Measurements from ENCODE around the gene MAGI2.

The MAGI2 gene

GRCh38 chr7:79291498-79291865, 162.0 kb downstream of the MAGI2 start:
- ATAC-seq (replicated peaks) (no peak), DNase-seq (no peak)
- Mint-ChIP-seq H3K4me3 (no peak overlapping the region), H3K9me3 (no peaks in the 10 kb centered on the region), H3K4me1 (no peaks in the 10 kb centered on the region), H3K36me3 (no peaks in the 10 kb centered on the region), H3K27me3 (peaks cover 4 to 5% of the 10 kb centered on the region in 2 donors), H3K27ac (no peak overlapping the region)

GRCh38 chr7:79290841-79291497, 162.5 kb downstream of the MAGI2 start:
- H3K9me3 Mint-ChIP-seq: no peaks in the 10 kb centered on the region
- ATAC-seq (replicated peaks) (no peak), DNase-seq (no peak)
- H3K27ac Mint-ChIP-seq: no peak overlapping the region
- H3K27me3 Mint-ChIP-seq: peaks cover 4 to 5% of the 10 kb centered on the region in 2 donors
- no peak overlapping the region for H3K4me3 Mint-ChIP-seq
- no peaks in the 10 kb centered on the region for H3K36me3 Mint-ChIP-seq
- H3K4me1 Mint-ChIP-seq: no peaks in the 10 kb centered on the region

- Mint-ChIP-seq H3K27ac (no peak overlapping the region), H3K9me3 (no peaks in the 10 kb centered on the region), H3K27me3 (peaks cover 4 to 5% of the 10 kb centered on the region in 2 donors), H3K36me3 (no peaks in the 10 kb centered on the region), H3K4me3 (no peak overlapping the region), H3K4me1 (no peaks in the 10 kb centered on the region)
- DNase-seq (no peak), ATAC-seq (replicated peaks) (no peak)
These were observed 163.1 kb downstream of the MAGI2 start for GRCh38 chr7:79290398-79290797.

- no peaks in the 10 kb centered on the region for H3K4me1 Mint-ChIP-seq
- H3K27ac Mint-ChIP-seq: no peak overlapping the region
- H3K27me3 Mint-ChIP-seq: peaks cover 4 to 5% of the 10 kb centered on the region in 2 donors
- H3K4me3 Mint-ChIP-seq: no peak overlapping the region
- no peak for ATAC-seq (replicated peaks)
- no peaks in the 10 kb centered on the region for H3K9me3 Mint-ChIP-seq
- DNase-seq: no peak
- H3K36me3 Mint-ChIP-seq: no peaks in the 10 kb centered on the region
These were observed 164.8 kb downstream of the MAGI2 start for GRCh38 chr7:79288655-79289054.

- DNase-seq (no peak), ATAC-seq (replicated peaks) (no peak)
- H3K27ac Mint-ChIP-seq: no peak overlapping the region
- H3K36me3 Mint-ChIP-seq: no peaks in the 10 kb centered on the region
- no peaks in the 10 kb centered on the region for H3K9me3 Mint-ChIP-seq
- no peaks in the 10 kb centered on the region for H3K4me1 Mint-ChIP-seq
- H3K27me3 Mint-ChIP-seq: peaks cover 3 to 4% of the 10 kb centered on the region in 2 donors
- no peak overlapping the region for H3K4me3 Mint-ChIP-seq
These were observed 165.5 kb downstream of the MAGI2 start for GRCh38 chr7:79287981-79288380.

GRCh38 chr7:79286181-79286580, 167.3 kb downstream of the MAGI2 start:
- ATAC-seq (replicated peaks) (no peak), DNase-seq (no peak)
- no peaks in the 10 kb centered on the region for H3K9me3 Mint-ChIP-seq
- no peaks in the 10 kb centered on the region for H3K27me3 Mint-ChIP-seq
- no peak overlapping the region for H3K4me3 Mint-ChIP-seq
- H3K4me1 Mint-ChIP-seq: no peaks in the 10 kb centered on the region
- no peak overlapping the region for H3K27ac Mint-ChIP-seq
- H3K36me3 Mint-ChIP-seq: no peaks in the 10 kb centered on the region

GRCh38 chr7:79285756-79286155, 167.7 kb downstream of the MAGI2 start:
- no peaks in the 10 kb centered on the region for H3K4me1 Mint-ChIP-seq
- DNase-seq (no peak), ATAC-seq (replicated peaks) (no peak)
- H3K36me3 Mint-ChIP-seq: no peaks in the 10 kb centered on the region
- H3K27ac Mint-ChIP-seq: no peak overlapping the region
- H3K4me3 Mint-ChIP-seq: no peak overlapping the region
- H3K9me3 Mint-ChIP-seq: no peaks in the 10 kb centered on the region
- no peaks in the 10 kb centered on the region for H3K27me3 Mint-ChIP-seq

- ATAC-seq (replicated peaks) (no peak), DNase-seq (no peak)
- no peaks in the 10 kb centered on the region for H3K9me3 Mint-ChIP-seq
- H3K4me1 Mint-ChIP-seq: no peaks in the 10 kb centered on the region
- no peak overlapping the region for H3K27ac Mint-ChIP-seq
- H3K27me3 Mint-ChIP-seq: no peaks in the 10 kb centered on the region
- no peaks in the 10 kb centered on the region for H3K36me3 Mint-ChIP-seq
- no peak overlapping the region for H3K4me3 Mint-ChIP-seq
These were observed 169.3 kb downstream of the MAGI2 start for GRCh38 chr7:79284211-79284610.

GRCh38 chr7:79282882-79283602, 170.4 kb downstream of the MAGI2 start:
- H3K36me3 Mint-ChIP-seq: no peaks in the 10 kb centered on the region
- H3K9me3 Mint-ChIP-seq: no peaks in the 10 kb centered on the region
- no peak overlapping the region for H3K27ac Mint-ChIP-seq
- no peaks in the 10 kb centered on the region for H3K27me3 Mint-ChIP-seq
- H3K4me1 Mint-ChIP-seq: no peaks in the 10 kb centered on the region
- no peak for ATAC-seq (replicated peaks)
- no peak for DNase-seq
- H3K4me3 Mint-ChIP-seq: no peak overlapping the region

- Mint-ChIP-seq H3K36me3 (no peaks in the 10 kb centered on the region), H3K4me3 (no peak overlapping the region), H3K4me1 (no peaks in the 10 kb centered on the region), H3K27me3 (no peaks in the 10 kb centered on the region), H3K9me3 (no peaks in the 10 kb centered on the region), H3K27ac (no peak overlapping the region)
- ATAC-seq (replicated peaks) (no peak), DNase-seq (no peak)
These were observed 171.3 kb downstream of the MAGI2 start for GRCh38 chr7:79282070-79282694.

- Mint-ChIP-seq H3K27me3 (no peaks in the 10 kb centered on the region), H3K4me1 (no peaks in the 10 kb centered on the region), H3K36me3 (no peaks in the 10 kb centered on the region), H3K27ac (no peak overlapping the region), H3K9me3 (no peaks in the 10 kb centered on the region), H3K4me3 (no peak overlapping the region)
- DNase-seq: no peak
- no peak for ATAC-seq (replicated peaks)
These were observed 172.0 kb downstream of the MAGI2 start for GRCh38 chr7:79281426-79281825.

GRCh38 chr7:79272938-79273337, 180.5 kb downstream of the MAGI2 start:
- no peaks in the 10 kb centered on the region for H3K4me1 Mint-ChIP-seq
- no peak for ATAC-seq (replicated peaks)
- H3K4me3 Mint-ChIP-seq: no peak overlapping the region
- H3K27ac Mint-ChIP-seq: no peak overlapping the region
- no peaks in the 10 kb centered on the region for H3K9me3 Mint-ChIP-seq
- no peaks in the 10 kb centered on the region for H3K27me3 Mint-ChIP-seq
- H3K36me3 Mint-ChIP-seq: no peaks in the 10 kb centered on the region
- no peak for DNase-seq

GRCh38 chr7:79272066-79272669, 181.3 kb downstream of the MAGI2 start:
- H3K27ac Mint-ChIP-seq: no peak overlapping the region
- DNase-seq (no peak), ATAC-seq (replicated peaks) (peak in 1 of 2 donors; percentile 43)
- H3K9me3 Mint-ChIP-seq: no peaks in the 10 kb centered on the region
- no peak overlapping the region for H3K4me3 Mint-ChIP-seq
- H3K4me1 Mint-ChIP-seq: no peaks in the 10 kb centered on the region
- no peaks in the 10 kb centered on the region for H3K27me3 Mint-ChIP-seq
- H3K36me3 Mint-ChIP-seq: no peaks in the 10 kb centered on the region

- no peaks in the 10 kb centered on the region for H3K36me3 Mint-ChIP-seq
- H3K4me1 Mint-ChIP-seq: no peaks in the 10 kb centered on the region
- ATAC-seq (replicated peaks) (no peak), DNase-seq (no peak)
- H3K9me3 Mint-ChIP-seq: peaks cover 0 to 1% of the 10 kb centered on the region in 2 donors
- H3K27ac Mint-ChIP-seq: no peak overlapping the region
- no peaks in the 10 kb centered on the region for H3K27me3 Mint-ChIP-seq
- no peak overlapping the region for H3K4me3 Mint-ChIP-seq
These were observed 184.7 kb downstream of the MAGI2 start for GRCh38 chr7:79268730-79269129.

GRCh38 chr7:79258826-79259225, 194.6 kb downstream of the MAGI2 start:
- Mint-ChIP-seq H3K27me3 (no peaks in the 10 kb centered on the region), H3K4me3 (no peak overlapping the region), H3K27ac (no peak overlapping the region), H3K4me1 (no peaks in the 10 kb centered on the region), H3K36me3 (no peaks in the 10 kb centered on the region), H3K9me3 (peaks cover 0 to 1% of the 10 kb centered on the region in 2 donors)
- ATAC-seq (replicated peaks): no peak
- DNase-seq: no peak
